LNCAP (cell line): ENCODE measurements around the gene ALG13.

Experiments used
- TF ChIP-seq, protein P1 (sequence below): fragments of 450-650 bp; IDR thresholded peaks from 2 replicates; pipeline ENCODE4 v1.5.1; 2017; ENCODE audit warnings: mild to moderate bottlenecking

ALG13 gene

DNA sequence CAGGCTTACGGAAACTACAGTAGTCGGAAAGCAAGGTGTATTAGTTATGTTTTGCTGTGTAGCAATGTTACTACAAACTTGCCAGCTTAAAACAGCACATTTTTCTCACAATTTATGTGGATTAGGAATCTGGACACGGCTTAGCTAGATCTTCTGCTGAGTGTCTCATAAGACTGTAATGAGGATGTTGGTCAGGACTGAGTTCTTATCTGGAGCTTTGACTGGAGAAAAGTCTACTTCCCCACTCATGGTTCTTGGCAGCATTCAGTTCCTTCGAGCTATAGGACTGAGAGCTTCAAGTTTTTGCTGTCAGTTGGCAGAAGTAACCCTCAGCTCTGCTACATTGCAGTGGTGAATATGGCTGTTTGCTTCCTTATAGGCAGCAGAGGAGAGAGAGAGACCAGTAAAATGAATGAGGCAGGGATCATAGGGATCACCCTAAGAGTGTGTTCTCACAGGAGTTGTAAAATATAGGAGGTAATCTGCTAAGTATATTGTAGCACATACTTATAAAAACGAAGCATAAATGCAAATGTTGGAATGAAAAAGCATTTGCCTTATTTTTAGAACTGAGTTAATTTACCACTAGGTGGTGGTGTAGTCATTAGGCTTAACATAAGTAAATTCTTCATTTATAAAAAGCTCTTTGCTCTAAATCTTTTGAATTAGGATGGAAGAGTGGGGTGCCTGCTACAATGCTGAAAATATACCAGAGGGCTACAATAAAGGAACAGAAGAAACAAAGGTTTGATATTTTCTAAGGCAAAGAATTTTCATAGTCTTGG lies 38.6 kb downstream of the ALG13 start:
- TF ChIP-seq, protein P1, sequence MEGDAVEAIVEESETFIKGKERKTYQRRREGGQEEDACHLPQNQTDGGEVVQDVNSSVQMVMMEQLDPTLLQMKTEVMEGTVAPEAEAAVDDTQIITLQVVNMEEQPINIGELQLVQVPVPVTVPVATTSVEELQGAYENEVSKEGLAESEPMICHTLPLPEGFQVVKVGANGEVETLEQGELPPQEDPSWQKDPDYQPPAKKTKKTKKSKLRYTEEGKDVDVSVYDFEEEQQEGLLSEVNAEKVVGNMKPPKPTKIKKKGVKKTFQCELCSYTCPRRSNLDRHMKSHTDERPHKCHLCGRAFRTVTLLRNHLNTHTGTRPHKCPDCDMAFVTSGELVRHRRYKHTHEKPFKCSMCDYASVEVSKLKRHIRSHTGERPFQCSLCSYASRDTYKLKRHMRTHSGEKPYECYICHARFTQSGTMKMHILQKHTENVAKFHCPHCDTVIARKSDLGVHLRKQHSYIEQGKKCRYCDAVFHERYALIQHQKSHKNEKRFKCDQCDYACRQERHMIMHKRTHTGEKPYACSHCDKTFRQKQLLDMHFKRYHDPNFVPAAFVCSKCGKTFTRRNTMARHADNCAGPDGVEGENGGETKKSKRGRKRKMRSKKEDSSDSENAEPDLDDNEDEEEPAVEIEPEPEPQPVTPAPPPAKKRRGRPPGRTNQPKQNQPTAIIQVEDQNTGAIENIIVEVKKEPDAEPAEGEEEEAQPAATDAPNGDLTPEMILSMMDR, result peak; percentile 46

DNA sequence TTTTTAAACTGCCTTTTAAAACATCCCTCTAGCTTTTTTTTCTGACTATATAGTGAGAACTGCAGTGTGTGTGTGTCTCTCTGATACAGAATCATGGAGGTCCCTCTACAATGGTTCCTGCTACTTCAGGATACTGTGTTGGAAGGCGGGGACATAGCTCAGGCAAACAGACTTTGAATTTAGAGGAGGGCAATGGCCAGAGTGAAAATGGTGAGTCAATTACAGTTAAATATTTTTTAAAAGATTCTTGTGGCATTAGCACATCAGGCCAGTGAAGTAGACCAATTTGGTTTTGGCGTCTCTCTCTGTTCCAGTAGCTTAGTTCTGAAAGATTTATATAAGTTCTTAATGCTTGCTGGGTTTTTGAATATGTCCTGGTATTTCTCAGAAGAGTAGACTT lies 47.1 kb downstream of the ALG13 start:
- TF ChIP-seq, protein P1, result no peak

DNA sequence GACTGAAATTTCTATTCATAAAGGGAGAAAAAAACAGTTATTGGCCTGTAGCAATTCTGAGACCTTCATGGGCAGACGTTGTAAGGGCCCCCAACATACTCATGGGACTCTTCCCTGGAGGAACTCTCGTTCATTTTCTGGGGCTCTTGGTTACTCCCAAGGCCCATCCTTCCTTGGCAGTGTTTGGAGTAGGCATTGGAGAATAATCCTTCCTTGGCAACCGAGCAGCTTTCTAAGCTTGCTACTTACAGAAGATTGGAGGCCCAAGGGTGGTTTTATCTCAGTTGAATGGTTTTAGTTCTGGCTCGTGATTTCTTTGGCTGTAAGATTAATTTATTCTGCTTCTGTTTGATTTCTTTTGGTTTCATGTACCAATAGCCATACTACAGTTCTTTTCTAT lies 50.4 kb downstream of the ALG13 start:
- TF ChIP-seq, protein P1, result no peak

DNA sequence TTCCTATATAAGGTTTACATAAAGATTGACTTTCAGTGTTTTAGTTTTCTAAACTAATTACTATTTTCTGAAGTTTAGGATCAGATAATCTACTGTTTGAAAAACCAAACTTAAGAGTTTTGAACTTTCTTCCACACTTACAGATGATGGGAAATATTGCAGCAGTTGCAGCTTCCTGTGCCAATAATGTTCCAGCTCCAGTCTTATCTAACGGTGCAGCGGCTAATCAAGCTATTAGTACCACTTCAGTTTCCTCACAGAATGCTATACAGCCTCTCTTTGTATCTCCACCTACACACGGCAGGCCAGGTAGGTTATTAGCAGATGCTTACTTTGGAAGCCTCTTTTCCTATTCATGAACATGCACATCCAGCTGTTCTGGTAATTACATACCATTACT lies 55.6 kb downstream of the ALG13 start:
- TF ChIP-seq, protein P1, result no peak

DNA sequence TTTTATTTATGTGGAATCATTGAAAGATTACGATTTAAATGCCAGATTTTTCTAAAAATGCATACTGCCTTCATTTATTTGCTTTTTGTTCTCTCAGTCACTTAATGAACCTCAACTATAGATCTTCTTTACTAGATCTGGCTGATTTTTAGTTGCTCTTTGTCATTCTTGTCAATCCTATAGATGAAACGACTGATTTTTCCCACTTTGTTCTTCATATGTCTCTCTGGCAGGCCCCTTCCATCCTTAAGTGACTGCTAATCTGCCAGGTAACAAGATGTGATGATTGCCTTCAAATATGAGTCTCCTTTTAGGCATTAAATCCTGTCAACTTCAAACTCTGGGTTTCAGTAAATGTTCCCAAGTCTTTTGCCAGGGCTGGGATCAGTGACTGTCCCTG lies 61.0 kb downstream of the ALG13 start:
- TF ChIP-seq, protein P1, result no peak

DNA sequence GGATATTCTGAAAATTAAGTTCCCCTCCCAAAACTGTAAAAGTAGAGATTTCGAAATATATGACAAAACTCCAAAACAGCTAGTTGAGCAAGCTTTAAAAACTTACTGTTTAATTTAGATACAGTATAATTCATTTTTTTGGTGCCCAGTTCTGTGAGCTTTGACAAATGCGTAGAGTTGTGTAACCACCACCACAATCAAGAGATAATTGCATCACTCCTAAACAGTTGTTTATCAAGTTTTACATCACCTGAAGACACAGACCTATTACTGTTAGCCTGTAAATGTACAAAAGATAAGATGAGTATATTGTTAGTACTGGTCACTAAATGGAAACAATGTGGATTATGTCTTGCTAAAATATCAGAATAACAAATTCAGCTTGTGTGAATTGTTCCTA lies 62.3 kb downstream of the ALG13 start:
- TF ChIP-seq, protein P1, result no peak

DNA sequence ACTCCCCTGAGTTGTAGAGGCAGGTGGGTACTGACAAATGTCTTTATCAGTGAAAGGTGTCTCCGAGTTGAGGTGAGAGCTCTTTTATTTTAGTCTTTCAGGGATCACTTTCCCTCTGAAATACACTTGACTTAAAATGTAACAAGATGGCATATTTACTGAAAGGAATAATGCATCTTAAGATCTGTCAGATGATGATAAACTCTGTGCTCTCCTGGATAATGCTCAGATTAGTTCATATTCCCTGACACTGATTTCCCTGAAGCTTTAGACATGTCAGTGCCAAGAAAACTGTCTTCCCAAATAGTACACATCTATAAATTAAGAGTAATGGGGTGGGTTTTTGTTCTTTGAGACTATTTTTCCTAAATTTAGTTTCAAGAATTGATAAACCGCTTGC lies 75.5 kb downstream of the ALG13 start:
- TF ChIP-seq, protein P1, result no peak

DNA sequence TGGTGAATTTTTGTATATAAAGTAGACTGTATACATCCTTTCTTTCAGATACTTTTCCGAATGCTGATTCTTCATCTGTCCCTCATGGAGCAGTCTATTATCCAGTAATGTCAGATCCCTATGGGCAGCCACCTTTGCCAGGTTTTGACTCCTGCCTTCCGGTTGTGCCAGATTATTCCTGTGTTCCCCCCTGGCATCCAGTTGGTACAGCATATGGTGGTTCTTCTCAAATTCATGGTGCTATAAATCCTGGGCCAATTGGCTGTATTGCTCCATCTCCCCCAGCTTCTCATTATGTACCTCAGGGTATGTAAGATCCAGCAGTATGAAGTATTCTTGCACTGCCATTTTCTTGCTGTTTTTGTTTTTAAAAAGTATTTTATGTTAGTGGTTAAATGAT lies 78.7 kb downstream of the ALG13 start:
- TF ChIP-seq, protein P1, result no peak
